DMS53 treated with DMSO at 0.1 percent for 48 hours (cell line): ENCODE results near the gene CHRNA1.
A peak's percentile ranks its signal among the peaks of the same experiment; 100 is the strongest.
"Not testable (repeated sequence)": the region's sequence is repeated elsewhere in the genome, so short reads cannot be mapped to it uniquely, and the experiment has no call there.

ENCODE experiments used
- DNase-seq: peaks from one replicate; lab custom pipeline; 2025; ENCODE audit not compliant: unreplicated experiment; lab: John Stamatoyannopoulos, UW

CHRNA1 gene

DNA sequence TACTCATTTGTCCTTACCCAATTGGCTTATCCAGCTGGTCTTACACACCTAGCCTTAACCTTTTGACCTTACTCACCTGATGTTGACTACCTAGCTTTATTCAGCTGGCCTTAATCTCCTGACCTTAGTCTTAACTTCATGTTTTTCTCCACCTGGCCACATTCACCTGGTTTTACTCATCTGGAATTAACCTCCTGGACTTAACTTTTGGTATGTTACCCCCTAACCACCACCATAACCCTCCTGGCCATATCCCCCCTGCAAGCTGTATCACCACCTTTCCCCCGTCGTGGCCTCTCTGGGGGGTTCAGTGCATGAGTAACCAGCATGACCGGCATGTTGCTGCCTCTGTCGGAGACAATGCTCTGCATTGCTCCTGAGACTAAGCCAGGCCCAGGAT, 45.7 kb downstream of the CHRNA1 start:
- no peak for DNase-seq

DNA sequence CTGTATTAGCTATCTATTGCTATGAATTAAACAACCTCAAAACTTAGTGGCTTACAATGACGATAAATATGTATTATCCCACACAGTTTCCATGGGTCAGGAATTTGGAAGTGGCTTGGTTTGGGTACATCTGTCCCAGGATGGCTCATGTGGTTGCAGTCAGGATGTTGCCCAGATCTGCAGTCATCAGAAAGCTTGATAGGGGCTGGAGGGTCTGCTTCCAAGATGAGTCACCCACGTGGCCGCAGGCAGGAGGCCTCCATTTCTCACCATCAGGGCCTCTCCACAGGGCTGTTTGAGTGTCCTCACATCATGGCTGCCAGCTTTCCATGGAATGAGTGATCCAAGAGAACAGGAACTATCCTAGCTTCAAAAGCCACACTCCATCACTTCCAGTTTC, 46.4 kb downstream of the CHRNA1 start:
- no peak for DNase-seq

DNA sequence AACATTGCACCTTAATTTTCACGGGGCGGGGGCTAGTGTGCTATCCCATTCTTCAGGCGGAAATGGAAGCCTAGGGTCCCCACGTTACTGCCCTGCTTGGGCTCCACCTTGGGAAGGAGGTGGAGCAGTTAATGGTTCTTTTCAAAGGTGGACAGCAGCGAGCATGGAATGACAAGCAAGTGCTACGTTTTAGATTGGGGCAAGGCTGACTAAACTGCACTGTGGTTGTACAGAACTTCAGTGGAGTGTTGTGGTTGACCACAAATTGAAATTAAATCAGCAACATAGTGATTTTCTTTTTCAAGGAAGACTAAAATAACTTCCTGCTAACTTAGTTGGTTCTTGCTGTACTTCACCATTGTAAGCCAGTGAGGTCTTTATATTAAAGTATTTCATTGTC, 47.0 kb downstream of the CHRNA1 start:
- DNase-seq, result no peak

DNA sequence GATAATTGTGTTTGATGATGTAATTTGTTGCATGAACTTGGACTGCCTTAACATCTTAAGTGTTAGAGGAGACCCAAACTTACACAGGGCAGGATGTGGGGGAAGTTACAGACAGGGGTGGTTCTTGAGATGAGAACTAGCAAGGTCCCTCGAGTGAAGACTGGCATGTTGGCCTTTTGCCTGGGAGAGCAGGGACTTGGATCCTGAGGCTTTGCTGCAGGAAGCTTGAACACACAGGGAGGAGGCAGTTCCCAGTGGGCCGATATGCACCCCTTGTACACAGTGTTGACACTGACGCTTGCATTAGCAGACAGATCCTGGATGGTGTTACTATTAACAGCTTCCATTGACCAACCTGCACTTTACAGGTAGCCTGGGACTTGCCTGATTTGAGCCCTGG, 47.5 kb downstream of the CHRNA1 start:
- DNase-seq, result no peak

DNA sequence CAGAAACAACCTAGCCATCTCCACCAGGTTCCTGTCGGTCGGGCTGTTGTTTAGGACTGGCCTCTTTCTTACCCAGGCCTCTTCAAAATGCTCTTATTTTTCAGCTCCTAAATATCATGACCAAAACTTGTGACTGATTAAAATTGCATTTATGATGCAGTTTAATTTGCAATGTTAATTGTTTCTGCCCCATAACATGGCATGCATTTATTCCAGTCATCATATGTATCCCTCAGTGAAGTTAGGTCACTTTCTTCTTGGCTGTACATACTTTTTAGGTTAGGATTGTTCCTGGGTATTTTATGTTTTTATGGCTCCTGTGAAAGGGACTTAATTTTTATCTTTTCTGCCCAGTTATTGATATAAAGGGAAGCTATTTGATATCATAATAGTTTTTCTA, 50.6 kb downstream of the CHRNA1 start:
- no peak for DNase-seq

DNA sequence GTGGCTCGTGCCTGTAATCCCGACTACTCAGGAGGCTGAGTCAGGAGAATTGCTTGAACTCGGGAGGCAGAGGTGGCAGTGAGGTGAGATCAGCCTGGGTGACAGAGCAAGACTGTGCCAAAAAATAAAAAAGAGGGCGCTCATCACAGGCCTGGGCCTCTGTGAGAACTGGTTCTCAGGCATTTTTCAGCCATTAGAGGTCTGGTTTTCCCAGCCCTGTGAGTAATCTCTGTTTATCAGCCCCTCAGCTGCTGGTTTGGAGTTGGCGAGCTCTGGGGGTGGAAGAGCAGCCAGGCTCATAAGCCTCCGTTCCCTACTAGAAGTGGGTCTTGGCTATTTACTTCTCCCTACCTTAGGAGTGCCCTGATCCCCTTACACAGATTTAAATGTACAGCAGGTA, 53.1 kb downstream of the CHRNA1 start:
- DNase-seq, result no peak

DNA sequence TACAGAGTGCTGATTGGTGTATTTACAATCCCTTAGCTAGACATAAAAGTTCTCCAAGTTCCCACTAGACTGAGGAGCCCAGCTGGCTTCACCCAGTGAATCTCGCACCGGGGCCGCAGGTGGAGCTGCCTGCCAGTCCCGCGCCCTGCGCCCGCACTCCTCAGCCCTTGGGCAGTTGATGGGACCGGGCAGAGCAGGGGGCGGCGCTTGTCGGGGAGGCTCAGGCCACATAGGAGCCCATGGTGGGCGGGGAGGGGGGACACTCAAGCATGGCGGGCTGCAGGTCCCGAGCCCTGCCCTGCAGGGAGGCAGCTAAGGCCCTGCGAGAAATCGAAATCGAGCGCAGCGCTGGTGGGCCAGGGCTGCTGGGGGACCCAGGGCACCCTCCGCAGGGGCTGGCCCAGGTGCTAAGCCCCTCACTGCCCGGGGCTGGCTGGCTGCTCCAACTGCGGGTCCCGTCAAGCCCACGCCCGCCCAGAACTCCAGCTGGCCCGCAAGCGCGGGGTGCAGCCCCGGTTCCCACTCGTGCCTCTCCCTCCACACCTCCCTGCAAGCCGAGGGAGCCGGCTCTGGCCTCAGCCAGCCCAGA, 54.8 kb downstream of the CHRNA1 start:
- not testable (repeated sequence) for DNase-seq

DNA sequence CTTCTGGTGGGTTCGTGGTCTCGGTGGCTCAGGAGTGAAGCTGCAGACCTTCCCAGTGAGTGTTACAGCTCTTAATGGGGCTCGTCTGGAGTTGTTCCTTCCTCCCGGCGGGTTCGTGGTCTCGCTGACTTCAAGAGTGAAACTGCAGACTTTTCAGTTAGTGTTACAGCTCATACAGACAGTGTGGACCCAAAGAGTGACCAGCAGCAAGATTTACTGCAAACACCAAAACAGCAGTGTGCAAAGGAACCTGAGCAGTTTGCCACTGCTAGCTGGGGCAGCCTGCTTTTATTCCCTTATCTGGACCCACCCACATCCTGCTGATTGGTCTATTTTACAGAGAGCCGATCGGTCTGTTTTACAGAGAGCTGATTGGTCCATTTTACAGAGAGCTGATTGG, 55.6 kb downstream of the CHRNA1 start:
- DNase-seq, result no peak

DNA sequence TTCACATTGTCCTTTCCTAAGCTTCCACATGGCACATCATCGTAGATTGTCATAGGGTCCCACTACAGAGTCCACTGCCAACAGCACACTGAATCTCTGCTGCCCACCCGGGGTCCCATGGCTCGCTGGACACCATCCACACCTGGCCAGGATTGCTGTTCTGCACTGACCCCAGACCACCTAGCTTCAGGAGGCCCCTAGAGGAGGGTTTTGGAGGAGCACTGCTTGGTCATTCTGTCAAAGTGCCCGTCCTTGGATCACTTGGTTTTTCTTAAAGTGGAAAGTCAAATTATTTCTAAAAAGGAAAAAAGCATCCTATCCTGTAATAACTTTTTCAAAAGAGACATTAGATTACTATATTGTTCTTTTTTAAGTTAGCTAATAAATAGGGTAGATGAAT, 59.0 kb downstream of the CHRNA1 start:
- no peak for DNase-seq

DNA sequence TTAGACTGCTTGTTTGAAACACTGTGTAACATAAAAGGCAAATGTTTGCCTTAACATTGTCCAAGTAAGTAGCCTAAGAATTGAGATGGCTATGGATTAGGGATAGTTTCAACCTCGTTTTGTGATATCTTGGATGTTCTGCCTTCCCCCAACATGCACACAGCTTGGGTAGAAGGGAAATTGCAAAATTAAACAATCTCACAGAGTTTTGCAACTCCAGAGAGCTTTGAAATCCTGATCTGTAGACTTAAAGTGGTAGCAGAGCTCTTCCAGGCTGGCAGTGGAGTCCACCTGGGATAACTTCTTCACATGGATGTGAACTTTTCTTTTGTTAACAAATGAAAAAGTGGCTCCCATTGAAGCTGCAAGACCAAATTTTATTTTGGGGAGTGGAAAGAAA, 59.6 kb downstream of the CHRNA1 start:
- DNase-seq, result no peak

DNA sequence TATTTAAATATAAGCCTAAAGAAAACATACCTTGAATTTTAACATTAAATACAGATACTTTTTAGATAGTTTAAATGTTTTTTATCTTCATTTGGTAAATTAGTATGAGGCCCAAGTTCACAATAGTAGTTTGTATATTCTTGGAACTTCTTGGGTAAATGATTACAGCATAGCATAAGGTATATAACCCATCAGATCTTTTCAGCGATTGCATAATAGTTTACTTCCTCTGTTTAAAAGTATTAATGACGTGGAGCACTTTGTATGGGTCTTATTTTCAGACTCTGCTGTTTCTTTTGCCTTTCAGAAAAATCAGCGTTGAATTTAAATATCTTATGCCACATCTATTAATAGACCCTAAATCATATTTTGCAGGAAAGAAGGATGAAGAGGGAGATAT, 60.2 kb downstream of the CHRNA1 start:
- no peak for DNase-seq

DNA sequence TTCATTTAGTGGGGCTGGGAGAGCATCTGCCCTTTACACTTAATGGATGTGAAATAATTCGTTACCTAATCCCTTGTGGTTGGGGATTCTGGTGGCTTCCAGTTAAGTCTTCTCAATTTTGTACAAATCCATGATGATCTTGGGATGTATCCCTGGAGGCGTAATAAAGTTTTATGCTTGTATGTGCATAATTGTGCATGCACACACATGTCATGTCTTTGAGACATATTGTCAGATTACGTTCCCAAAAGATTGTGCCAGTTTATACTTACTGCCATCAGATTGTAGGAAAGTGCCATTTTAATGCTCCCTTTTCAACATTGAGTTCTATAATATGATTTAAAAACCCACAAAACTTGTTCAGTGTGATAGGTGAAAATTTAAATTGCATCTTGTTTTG, 60.8 kb downstream of the CHRNA1 start:
- DNase-seq, result no peak

DNA sequence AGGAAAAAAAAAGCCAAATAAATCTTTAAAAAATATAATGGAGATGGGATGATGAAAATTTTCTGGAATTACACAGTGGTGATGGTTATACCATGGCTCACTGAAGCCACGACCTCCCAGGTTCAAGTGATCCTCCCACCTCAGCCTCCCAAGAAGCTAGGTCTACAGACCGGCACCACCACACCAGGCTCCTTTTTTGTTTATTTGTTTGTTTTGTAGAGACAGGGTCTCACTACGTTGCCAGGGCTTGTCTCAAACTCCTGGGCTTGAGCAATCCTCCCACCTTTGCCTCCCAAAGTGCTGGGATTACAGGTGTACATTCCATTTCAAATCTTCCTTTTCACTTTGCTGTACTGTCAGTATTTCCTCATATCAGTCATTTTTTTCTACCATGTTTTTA, 61.7 kb downstream of the CHRNA1 start:
- no peak for DNase-seq

DNA sequence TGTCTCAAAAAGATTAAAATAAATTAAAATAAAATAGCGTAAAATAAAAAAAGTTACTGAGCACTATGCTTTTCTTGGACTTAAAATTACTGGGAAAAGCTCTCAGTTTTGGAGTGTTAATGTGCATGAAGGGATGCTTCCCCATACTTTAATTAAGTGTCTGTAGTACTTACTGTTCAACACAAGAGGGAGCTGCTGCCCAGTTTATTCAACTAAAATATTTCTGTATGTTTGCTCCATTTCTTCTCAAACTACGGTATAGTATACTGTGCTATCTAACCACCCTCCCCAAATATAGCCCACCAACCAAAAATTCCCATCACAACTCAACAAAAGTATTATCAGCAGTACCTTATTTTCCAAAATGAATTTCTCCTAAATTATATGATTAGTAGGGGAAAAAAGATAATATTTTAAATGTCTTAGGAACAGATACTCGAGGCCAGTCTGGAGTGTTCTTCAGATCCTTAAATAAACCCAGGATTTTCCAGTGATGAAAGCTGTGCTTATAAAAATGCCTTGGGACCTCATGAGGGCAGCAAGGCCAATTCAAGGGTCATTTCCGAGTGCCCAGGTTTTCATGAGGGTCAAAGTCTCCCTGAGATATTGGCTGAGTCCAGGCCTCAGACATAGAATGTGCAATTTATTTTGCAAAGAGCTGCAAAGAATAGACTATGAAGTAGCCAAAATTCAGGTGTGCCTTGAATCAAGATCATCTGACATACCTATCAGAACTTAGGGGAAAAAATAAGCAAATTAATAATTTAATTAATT, 64.1 kb downstream of the CHRNA1 start:
- DNase-seq, result peak; percentile 77
